Trophoblast cell (in vitro differentiated cells and primary cell): Measurements from ENCODE around the gene COBL.

Experiments used
- DNase-seq, 2 donors: peaks; one replicate each; pipeline ENCODE4 v3.0.0-alpha.2; 2016
- H2AFZ ChIP-seq: 2 replicates; pipeline ENCODE4 v1.6.1; 2013; ENCODE audit warnings: low read length, moderate library complexity, mild to moderate bottlenecking; ENCODE audit not compliant: insufficient read depth, poor library complexity
- H2AK5ac ChIP-seq: 2 replicates; pipeline ENCODE4 v1.6.1; 2013; ENCODE audit warnings: mild to moderate bottlenecking, low read length
- H2BK120ac ChIP-seq: 2 replicates; pipeline ENCODE4 v1.6.1; 2013; ENCODE audit warnings: low read length, mild to moderate bottlenecking, moderate library complexity; ENCODE audit not compliant: insufficient read depth, poor library complexity
- H2BK12ac ChIP-seq: 2 replicates; pipeline ENCODE4 v1.6.1; 2013; ENCODE audit warnings: mild to moderate bottlenecking, low read length, moderate library complexity
- H2BK5ac ChIP-seq: 2 replicates; pipeline ENCODE4 v1.6.1; 2013; ENCODE audit warnings: low read length, low read depth, moderate library complexity, mild to moderate bottlenecking; ENCODE audit not compliant: poor library complexity
- H3K14ac ChIP-seq: 2 replicates; pipeline ENCODE4 v1.6.1; 2013; ENCODE audit warnings: mild to moderate bottlenecking, low read length
- H3K18ac ChIP-seq: 2 replicates; pipeline ENCODE4 v1.6.1; 2013; ENCODE audit warnings: mild to moderate bottlenecking, low read length
- H3K23ac ChIP-seq: 2 replicates; pipeline ENCODE4 v1.6.1; 2013; ENCODE audit warnings: low read length
- H3K27ac ChIP-seq: 2 replicates; pipeline ENCODE4 v1.5.1; 2013; ENCODE audit warnings: low read depth, mild to moderate bottlenecking, inconsistent platforms, low read length, moderate library complexity
- H3K27me3 ChIP-seq: 2 replicates; pipeline ENCODE4 v1.6.1; 2013; ENCODE audit warnings: inconsistent platforms, mild to moderate bottlenecking, low read length, moderate library complexity; ENCODE audit not compliant: insufficient read depth
- H3K36me3 ChIP-seq, 2 experiments: 1 replicate in 1 of 2; 2 replicates in 1 of 2; pipeline ENCODE4 v1.6.1; 2013; ENCODE audit warnings: low read length in 2 of 2, mild to moderate bottlenecking in 2 of 2, moderate library complexity in 1 of 2; ENCODE audit not compliant: insufficient read depth in 2 of 2, control insufficient read depth in 1 of 2
- H3K4ac ChIP-seq: 2 replicates; pipeline ENCODE4 v1.6.1; 2013; ENCODE audit warnings: low read depth, mild to moderate bottlenecking, low read length, moderate library complexity
- H3K4me1 ChIP-seq, 2 experiments: 1 replicate in 1 of 2; 2 replicates in 1 of 2; pipeline ENCODE4 v1.6.1; 2013; ENCODE audit warnings: low read length in 2 of 2, mild to moderate bottlenecking in 2 of 2, moderate library complexity in 1 of 2; ENCODE audit not compliant: insufficient read depth in 2 of 2, control insufficient read depth in 1 of 2
- H3K4me2 ChIP-seq: 2 replicates; pipeline ENCODE4 v1.6.1; 2013; ENCODE audit warnings: inconsistent platforms, mild to moderate bottlenecking, low read length, moderate library complexity
- H3K4me3 ChIP-seq: 2 replicates; pipeline ENCODE4 v1.5.1; 2013; ENCODE audit warnings: mild to moderate bottlenecking, low read depth, low read length, inconsistent platforms
- H3K79me1 ChIP-seq: one replicate; pipeline ENCODE4 v1.6.1; 2013; ENCODE audit warnings: low read length
- H3K79me2 ChIP-seq: 2 replicates; pipeline ENCODE4 v1.6.1; 2013; ENCODE audit warnings: low read length, mild to moderate bottlenecking; ENCODE audit not compliant: control insufficient read depth, insufficient read depth, poor library complexity
- H3K9ac ChIP-seq: 2 replicates; pipeline ENCODE4 v1.6.1; 2013; ENCODE audit warnings: mild to moderate bottlenecking, low read length
- H3K9me3 ChIP-seq: 2 replicates; pipeline ENCODE4 v1.6.1; 2013; ENCODE audit warnings: low read depth, mild to moderate bottlenecking, control low read depth, inconsistent platforms, low read length; ENCODE audit not compliant: insufficient read depth
- H4K12ac ChIP-seq: 2 replicates; pipeline ENCODE4 v1.6.1; 2013; ENCODE audit warnings: low read depth, mild to moderate bottlenecking, low read length, moderate library complexity
- H4K8ac ChIP-seq: 2 replicates; pipeline ENCODE4 v1.6.1; 2013; ENCODE audit warnings: low read depth, mild to moderate bottlenecking, low read length, moderate library complexity
- H4K91ac ChIP-seq: one replicate; pipeline ENCODE4 v1.6.1; 2013; ENCODE audit warnings: low read depth, mild to moderate bottlenecking, low read length, moderate library complexity
- WGBS: extraction: QIAGEN DNeasy Blood & Tissue Kit; methylation state at CpG from one replicate; pipeline ENCODE4 v1.1.7; 2013; ENCODE audit warnings: missing lambda C conversion rate; ENCODE audit not compliant: insufficient read length, insufficient coverage; ENCODE audit errors: extremely low coverage; 5-methylcytosine and 5-hydroxymethylcytosine counted together

The COBL gene

GRCh38 chr7:50988465-50988864 lies 328.1 kb downstream of the COBL start:
- Histone ChIP-seq H3K36me3 (no peaks in the 10 kb centered on the region), H3K27ac (no peak overlapping the region), H3K9ac (no peak overlapping the region), H3K4me1 (no peaks in the 10 kb centered on the region), H3K9me3 (no peaks in the 10 kb centered on the region), H3K4me3 (no peak overlapping the region), H3K4me2 (no peak overlapping the region), H3K79me1 (no peaks in the 10 kb centered on the region), H3K79me2 (no peaks in the 10 kb centered on the region), H4K8ac (no peak overlapping the region), H2AK5ac (no peak overlapping the region), H2AFZ (no peak overlapping the region), H3K14ac (no peak overlapping the region), H3K27me3 (no peaks in the 10 kb centered on the region), H2BK12ac (no peak overlapping the region), H3K18ac (no peak overlapping the region), H4K91ac (no peak overlapping the region), H2BK5ac (no peak overlapping the region), H4K12ac (no peak overlapping the region), H3K4ac (no peak overlapping the region), H3K23ac (no peak overlapping the region), H2BK120ac (no peak overlapping the region)
- no peak for DNase-seq
- WGBS, result no CpG with 5 or more reads among the region's 6 CpGs

- Histone ChIP-seq H3K14ac (no peak overlapping the region), H3K4me2 (no peak overlapping the region), H3K4me1 (no peaks in the 10 kb centered on the region), H4K8ac (no peak overlapping the region), H3K9ac (no peak overlapping the region), H4K91ac (no peak overlapping the region), H2BK120ac (no peak overlapping the region), H3K23ac (no peak overlapping the region), H3K18ac (no peak overlapping the region), H3K79me2 (no peaks in the 10 kb centered on the region), H3K9me3 (no peaks in the 10 kb centered on the region), H2AK5ac (no peak overlapping the region), H2BK12ac (no peak overlapping the region), H3K4me3 (no peak overlapping the region), H3K4ac (no peak overlapping the region), H2BK5ac (no peak overlapping the region), H3K27me3 (no peaks in the 10 kb centered on the region), H3K27ac (no peak overlapping the region), H3K36me3 (no peaks in the 10 kb centered on the region), H2AFZ (no peak overlapping the region), H4K12ac (no peak overlapping the region), H3K79me1 (no peaks in the 10 kb centered on the region)
- no CpG with 5 or more reads among the region's 4 CpGs for WGBS
- DNase-seq, result no peak
Measured at GRCh38 chr7:50985096-50985495, 331.5 kb downstream of the COBL start.

GRCh38 chr7:50983850-50984249 lies 332.8 kb downstream of the COBL start:
- DNase-seq, result no peak
- WGBS, result no CpG with 5 or more reads among the region's 1 CpG

GRCh38 chr7:50982626-50983025 lies 334.0 kb downstream of the COBL start:
- Histone ChIP-seq H3K9ac (no peak overlapping the region), H3K23ac (no peak overlapping the region), H3K18ac (no peak overlapping the region), H3K4me1 (no peaks in the 10 kb centered on the region), H4K8ac (no peak overlapping the region), H3K79me1 (no peaks in the 10 kb centered on the region), H2AFZ (no peak overlapping the region), H3K36me3 (no peaks in the 10 kb centered on the region), H4K12ac (no peak overlapping the region), H4K91ac (no peak overlapping the region), H3K79me2 (no peaks in the 10 kb centered on the region), H3K9me3 (no peaks in the 10 kb centered on the region), H3K4me3 (no peak overlapping the region), H3K14ac (no peak overlapping the region), H2BK12ac (no peak overlapping the region), H3K4me2 (no peak overlapping the region), H2BK120ac (no peak overlapping the region), H3K27me3 (no peaks in the 10 kb centered on the region), H2BK5ac (no peak overlapping the region), H2AK5ac (no peak overlapping the region), H3K27ac (no peak overlapping the region), H3K4ac (no peak overlapping the region)
- no peak for DNase-seq
- WGBS, result no CpG with 5 or more reads among the region's 2 CpGs

More at GRCh38 chr7:50983850-50984249, 332.8 kb downstream of the COBL start:
- no peak overlapping the region for H2BK12ac ChIP-seq
- H2AFZ ChIP-seq, result no peak overlapping the region
- no peak overlapping the region for H2BK5ac ChIP-seq
- no peak overlapping the region for H3K27ac ChIP-seq
- H3K79me1 ChIP-seq, result no peaks in the 10 kb centered on the region
- H3K4me1 ChIP-seq, result no peaks in the 10 kb centered on the region
- H3K79me2 ChIP-seq, result no peaks in the 10 kb centered on the region
- H3K9ac ChIP-seq, result no peak overlapping the region
- no peaks in the 10 kb centered on the region for H3K9me3 ChIP-seq
- H3K18ac ChIP-seq, result no peak overlapping the region
- H3K27me3 ChIP-seq, result no peaks in the 10 kb centered on the region
- H3K36me3 ChIP-seq, result no peaks in the 10 kb centered on the region
- H4K8ac ChIP-seq, result no peak overlapping the region
- no peak overlapping the region for H4K91ac ChIP-seq
- no peak overlapping the region for H3K4me2 ChIP-seq
- no peak overlapping the region for H4K12ac ChIP-seq
- H2BK120ac ChIP-seq, result no peak overlapping the region
- H3K14ac ChIP-seq, result no peak overlapping the region
- H3K4me3 ChIP-seq, result no peak overlapping the region
- H2AK5ac ChIP-seq, result no peak overlapping the region
- H3K23ac ChIP-seq, result no peak overlapping the region
- no peak overlapping the region for H3K4ac ChIP-seq
